Measurements from ENCODE around the gene DAPK2. TPM values are rescaled to one million over a fixed set of nuclear protein-coding genes. Genes with fewer than 3 reads are reported as not detected.

DAPK2 gene
- total and polyA plus RNA-seq, 5 donors from 2014 or later: 0.72 TPM; not detected in 4

DNA sequence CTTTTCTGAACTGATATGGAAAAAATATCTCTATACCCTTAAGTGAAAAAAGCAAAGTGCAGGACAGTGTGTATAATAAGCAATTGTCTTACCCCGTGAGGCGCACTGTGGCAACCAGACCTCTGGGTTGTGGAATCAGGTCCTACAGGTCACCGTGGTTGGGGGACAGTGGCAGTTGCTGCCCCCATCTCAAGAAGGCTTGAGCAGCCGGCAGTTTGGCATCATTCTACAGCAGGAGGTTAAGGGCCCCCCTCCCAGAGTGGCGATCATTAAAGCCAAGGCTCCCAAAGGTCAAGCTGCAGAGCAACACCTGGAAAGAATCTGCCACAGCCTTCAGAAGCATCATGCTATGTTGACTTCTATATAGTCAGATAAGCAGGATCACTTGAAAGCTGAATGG lies 156.5 kb downstream of the DAPK2 start:
- Histone ChIP-seq H3K4me3 (ENCODE audit: low read depth, low read length) (no peak overlapping the region), H3K36me3 (ENCODE audit: control insufficient read depth, insufficient read depth, low read length) (no peaks in the 10 kb centered on the region), H3K27ac (ENCODE audit: insufficient read depth, low read length, poor library complexity, severe bottlenecking) (no peak overlapping the region), H3K9me3 (ENCODE audit: control insufficient read depth in 2 of 2, low read length in 2 of 2) (no peaks in the 10 kb centered on the region), H3K4me1 (ENCODE audit: control insufficient read depth, insufficient read depth, low read length, poor library complexity, severe bottlenecking) (peaks cover 33% of the 10 kb centered on the region), H3K27me3 (ENCODE audit: control insufficient read depth, insufficient read depth, low read length) (no peaks in the 10 kb centered on the region)
- Mint-ChIP-seq H3K36me3 (no peaks in the 10 kb centered on the region), H3K4me1 (peaks cover 22 to 35% (median 26%) of the 10 kb centered on the region in 4 donors), H3K4me3 (no peak overlapping the region), H3K9me3 (peaks cover 0 to 1% (median 0%) of the 10 kb centered on the region in 7 donors), H3K27me3 (no peaks in the 10 kb centered on the region), H3K27ac (no peak overlapping the region)
- DNase-seq: no peak
- no peak for ATAC-seq (ENCODE audit: low read depth in 2 of 2)

DNA sequence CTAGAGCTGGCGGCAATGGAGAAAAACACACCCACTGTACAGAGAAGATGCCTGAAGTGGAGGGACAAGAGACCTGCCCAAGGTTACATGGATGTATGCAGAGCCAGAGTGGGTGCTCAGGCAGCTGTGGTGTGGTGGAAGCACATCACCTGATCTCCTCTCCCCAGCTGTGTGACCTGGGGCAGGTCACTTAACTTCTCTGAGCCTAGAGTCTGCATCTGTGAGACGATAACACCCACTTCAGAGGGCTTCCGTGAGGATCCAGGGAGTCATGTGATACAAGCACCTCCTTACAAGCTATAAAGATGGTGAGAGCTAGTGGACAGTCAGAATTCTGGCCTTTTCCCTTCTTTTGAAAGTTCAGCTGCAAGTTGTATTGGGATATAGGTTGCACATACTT lies 157.5 kb downstream of the DAPK2 start:
- H3K27ac ChIP-seq (ENCODE audit: insufficient read depth, low read length, poor library complexity, severe bottlenecking): no peak overlapping the region
- DNase-seq (no peak), ATAC-seq (ENCODE audit: low read depth in 2 of 2) (no peak)
- Mint-ChIP-seq H3K27ac (peak overlapping the region in 2 of 3 donors; percentile 20 to 48), H3K27me3 (no peaks in the 10 kb centered on the region), H3K4me1 (peaks cover 22 to 31% (median 26%) of the 10 kb centered on the region in 4 donors), H3K36me3 (no peaks in the 10 kb centered on the region), H3K4me3 (peak overlapping the region in 1 of 4 donors; percentile 14), H3K9me3 (peaks cover 0 to 1% (median 0%) of the 10 kb centered on the region in 7 donors)
- no peaks in the 10 kb centered on the region for H3K9me3 ChIP-seq (ENCODE audit: control insufficient read depth in 2 of 2, low read length in 2 of 2)
- H3K4me3 ChIP-seq (ENCODE audit: low read depth, low read length): no peak overlapping the region
- peaks cover 30% of the 10 kb centered on the region for H3K4me1 ChIP-seq (ENCODE audit: control insufficient read depth, insufficient read depth, low read length, poor library complexity, severe bottlenecking)
- H3K36me3 ChIP-seq (ENCODE audit: control insufficient read depth, insufficient read depth, low read length): no peaks in the 10 kb centered on the region
- no peaks in the 10 kb centered on the region for H3K27me3 ChIP-seq (ENCODE audit: control insufficient read depth, insufficient read depth, low read length)

DNA sequence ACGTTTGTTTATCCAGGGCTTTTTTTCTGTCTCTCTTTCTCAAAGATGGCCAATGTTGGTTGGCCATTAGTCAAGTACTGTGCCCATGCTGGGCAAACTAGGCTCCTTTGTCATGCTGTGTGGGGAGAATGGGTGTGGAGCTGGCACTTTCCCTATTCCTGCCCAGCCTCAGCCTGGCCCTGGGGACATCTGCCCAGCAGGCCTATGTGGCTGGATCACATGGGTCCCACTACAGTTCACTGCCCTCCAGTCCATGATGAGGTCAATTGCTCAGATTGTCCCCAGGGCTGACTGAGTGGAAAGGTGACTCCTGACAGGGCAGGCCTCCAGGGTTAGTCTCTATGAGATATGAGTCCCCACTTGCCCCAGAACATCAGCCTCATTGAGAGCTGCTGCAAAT lies 158.1 kb downstream of the DAPK2 start:
- peaks cover 20 to 24% (median 21%) of the 10 kb centered on the region in 4 donors for H3K4me1 Mint-ChIP-seq
- Histone ChIP-seq H3K4me1 (ENCODE audit: control insufficient read depth, insufficient read depth, low read length, poor library complexity, severe bottlenecking) (peaks cover 23% of the 10 kb centered on the region), H3K9me3 (ENCODE audit: control insufficient read depth in 2 of 2, low read length in 2 of 2) (no peaks in the 10 kb centered on the region), H3K27me3 (ENCODE audit: control insufficient read depth, insufficient read depth, low read length) (no peaks in the 10 kb centered on the region), H3K27ac (ENCODE audit: insufficient read depth, low read length, poor library complexity, severe bottlenecking) (no peak overlapping the region), H3K36me3 (ENCODE audit: control insufficient read depth, insufficient read depth, low read length) (no peaks in the 10 kb centered on the region), H3K4me3 (ENCODE audit: low read depth, low read length) (no peak overlapping the region)
- no peaks in the 10 kb centered on the region for H3K36me3 Mint-ChIP-seq
- peaks cover 0 to 1% (median 0%) of the 10 kb centered on the region in 7 donors for H3K9me3 Mint-ChIP-seq
- ATAC-seq (ENCODE audit: low read depth in 2 of 2): no peak
- DNase-seq: no peak
- no peaks in the 10 kb centered on the region for H3K27me3 Mint-ChIP-seq
- H3K27ac Mint-ChIP-seq: peak overlapping the region in 1 of 3 donors; percentile 20
- no peak overlapping the region for H3K4me3 Mint-ChIP-seq

DNA sequence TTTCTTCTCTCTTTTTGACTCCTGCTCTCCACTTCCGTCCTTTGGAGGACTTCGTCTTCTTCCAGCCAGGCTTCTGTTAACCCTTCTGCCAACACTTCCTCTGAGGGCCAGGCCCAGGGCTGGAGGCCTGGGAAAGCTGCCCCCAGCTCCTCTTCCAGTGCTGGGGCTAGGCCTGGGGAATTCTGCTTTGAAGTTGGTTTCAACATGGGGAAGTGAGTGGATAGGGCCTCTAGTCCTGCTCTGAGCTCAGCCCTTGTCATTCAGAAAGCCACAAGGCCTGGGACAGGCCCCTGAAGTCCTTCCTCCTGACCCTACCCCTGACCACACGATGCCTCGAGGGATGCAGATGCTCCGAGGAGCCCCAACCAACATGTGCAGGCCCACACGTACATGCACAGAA lies 158.7 kb downstream of the DAPK2 start:
- Mint-ChIP-seq H3K36me3 (no peaks in the 10 kb centered on the region), H3K4me3 (no peak overlapping the region), H3K4me1 (peaks cover 15 to 19% (median 16%) of the 10 kb centered on the region in 4 donors), H3K9me3 (no peaks in the 10 kb centered on the region), H3K27ac (no peak overlapping the region), H3K27me3 (no peaks in the 10 kb centered on the region)
- Histone ChIP-seq H3K9me3 (ENCODE audit: control insufficient read depth in 2 of 2, low read length in 2 of 2) (no peaks in the 10 kb centered on the region), H3K36me3 (ENCODE audit: control insufficient read depth, insufficient read depth, low read length) (no peaks in the 10 kb centered on the region), H3K27me3 (ENCODE audit: control insufficient read depth, insufficient read depth, low read length) (no peaks in the 10 kb centered on the region), H3K27ac (ENCODE audit: insufficient read depth, low read length, poor library complexity, severe bottlenecking) (no peak overlapping the region), H3K4me3 (ENCODE audit: low read depth, low read length) (no peak overlapping the region), H3K4me1 (ENCODE audit: control insufficient read depth, insufficient read depth, low read length, poor library complexity, severe bottlenecking) (peaks cover 18% of the 10 kb centered on the region)
- no peak for ATAC-seq (ENCODE audit: low read depth in 2 of 2)
- no peak for DNase-seq

DNA sequence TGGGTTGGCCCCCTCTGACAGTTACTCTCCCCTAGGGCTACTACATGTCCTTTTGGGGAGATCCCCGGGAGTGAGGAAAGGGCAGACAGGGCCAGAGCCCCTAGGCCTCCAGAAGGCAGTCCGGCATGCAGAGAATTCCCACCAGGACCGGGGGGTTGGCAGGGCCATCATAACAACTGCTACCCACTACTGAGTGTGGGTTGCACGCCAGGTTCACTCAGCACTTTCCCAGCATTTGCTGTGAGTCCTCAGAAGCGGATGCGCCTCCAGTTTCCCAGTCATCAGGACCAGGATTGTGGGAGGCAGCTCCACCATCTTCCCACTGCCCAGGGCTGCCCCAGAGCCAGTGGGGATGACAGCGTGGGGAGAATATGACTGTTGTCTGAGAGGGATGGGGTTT lies 161.3 kb downstream of the DAPK2 start:
- Mint-ChIP-seq H3K4me1 (no peaks in the 10 kb centered on the region), H3K27me3 (no peaks in the 10 kb centered on the region), H3K9me3 (no peaks in the 10 kb centered on the region), H3K36me3 (no peaks in the 10 kb centered on the region), H3K27ac (no peak overlapping the region), H3K4me3 (no peak overlapping the region)
- ATAC-seq (ENCODE audit: low read depth in 2 of 2) (no peak), DNase-seq (no peak)
- Histone ChIP-seq H3K36me3 (ENCODE audit: control insufficient read depth, insufficient read depth, low read length) (no peaks in the 10 kb centered on the region), H3K4me3 (ENCODE audit: low read depth, low read length) (no peak overlapping the region), H3K27me3 (ENCODE audit: control insufficient read depth, insufficient read depth, low read length) (no peaks in the 10 kb centered on the region), H3K27ac (ENCODE audit: insufficient read depth, low read length, poor library complexity, severe bottlenecking) (no peak overlapping the region), H3K9me3 (ENCODE audit: control insufficient read depth in 2 of 2, low read length in 2 of 2) (no peaks in the 10 kb centered on the region), H3K4me1 (ENCODE audit: control insufficient read depth, insufficient read depth, low read length, poor library complexity, severe bottlenecking) (no peaks in the 10 kb centered on the region)

DNA sequence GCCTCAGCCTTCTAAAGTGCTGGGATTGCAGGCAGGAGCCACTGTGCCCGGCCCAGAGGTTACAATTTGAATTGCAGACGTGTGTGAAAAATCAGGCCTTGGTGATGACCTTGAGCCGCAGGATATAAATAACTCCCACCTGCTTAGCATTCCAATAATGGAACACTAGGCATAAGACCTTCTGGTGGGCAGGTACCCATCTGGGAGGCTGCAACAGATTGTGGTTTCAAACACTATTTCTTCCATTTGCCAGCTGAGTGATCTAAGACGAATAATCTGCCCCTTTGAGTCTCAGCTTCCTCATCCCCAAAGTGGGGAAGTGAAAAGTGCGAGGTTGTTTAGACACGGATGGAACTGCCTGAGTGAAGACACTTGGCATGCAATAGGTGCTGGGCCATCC lies 164.9 kb downstream of the DAPK2 start:
- Histone ChIP-seq H3K27ac (ENCODE audit: insufficient read depth, low read length, poor library complexity, severe bottlenecking) (no peak overlapping the region), H3K4me1 (ENCODE audit: control insufficient read depth, insufficient read depth, low read length, poor library complexity, severe bottlenecking) (no peaks in the 10 kb centered on the region), H3K36me3 (ENCODE audit: control insufficient read depth, insufficient read depth, low read length) (no peaks in the 10 kb centered on the region), H3K9me3 (ENCODE audit: control insufficient read depth in 2 of 2, low read length in 2 of 2) (no peaks in the 10 kb centered on the region), H3K27me3 (ENCODE audit: control insufficient read depth, insufficient read depth, low read length) (no peaks in the 10 kb centered on the region), H3K4me3 (ENCODE audit: low read depth, low read length) (no peak overlapping the region)
- Mint-ChIP-seq H3K4me3 (no peak overlapping the region), H3K27me3 (no peaks in the 10 kb centered on the region), H3K36me3 (no peaks in the 10 kb centered on the region), H3K4me1 (peaks cover 0 to 3% (median under 1%) of the 10 kb centered on the region in 4 donors), H3K9me3 (no peaks in the 10 kb centered on the region), H3K27ac (no peak overlapping the region)
- no peak for DNase-seq
- ATAC-seq (ENCODE audit: low read depth in 2 of 2): no peak

DNA sequence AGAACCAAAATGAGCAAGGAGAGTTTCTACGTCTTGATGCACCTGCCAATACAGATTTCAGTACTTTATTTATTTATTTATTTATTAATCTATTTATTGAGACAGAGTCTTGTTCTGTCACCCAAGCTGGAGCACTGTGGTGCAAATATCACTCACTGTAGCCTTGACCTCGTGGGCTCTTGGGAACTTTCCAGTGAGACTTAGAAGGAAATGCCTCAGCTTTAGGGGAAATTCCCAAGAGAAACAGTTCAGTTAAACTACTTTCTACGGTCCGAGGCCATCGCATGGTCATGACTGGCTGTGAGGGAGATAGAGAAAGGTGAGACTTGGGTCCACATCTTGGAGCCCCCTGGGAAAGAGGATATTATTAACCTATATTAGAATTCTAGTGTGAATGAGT lies 165.5 kb downstream of the DAPK2 start:
- Histone ChIP-seq H3K4me3 (ENCODE audit: low read depth, low read length) (no peak overlapping the region), H3K27me3 (ENCODE audit: control insufficient read depth, insufficient read depth, low read length) (no peaks in the 10 kb centered on the region), H3K36me3 (ENCODE audit: control insufficient read depth, insufficient read depth, low read length) (no peaks in the 10 kb centered on the region), H3K4me1 (ENCODE audit: control insufficient read depth, insufficient read depth, low read length, poor library complexity, severe bottlenecking) (no peaks in the 10 kb centered on the region), H3K27ac (ENCODE audit: insufficient read depth, low read length, poor library complexity, severe bottlenecking) (no peak overlapping the region), H3K9me3 (ENCODE audit: control insufficient read depth in 2 of 2, low read length in 2 of 2) (no peaks in the 10 kb centered on the region)
- no peaks in the 10 kb centered on the region for H3K27me3 Mint-ChIP-seq
- H3K9me3 Mint-ChIP-seq: no peaks in the 10 kb centered on the region
- no peak for DNase-seq
- H3K36me3 Mint-ChIP-seq: no peaks in the 10 kb centered on the region
- peaks cover 0 to 3% (median under 1%) of the 10 kb centered on the region in 4 donors for H3K4me1 Mint-ChIP-seq
- no peak overlapping the region for H3K4me3 Mint-ChIP-seq
- no peak overlapping the region for H3K27ac Mint-ChIP-seq
- ATAC-seq (ENCODE audit: low read depth in 2 of 2): no peak

DNA sequence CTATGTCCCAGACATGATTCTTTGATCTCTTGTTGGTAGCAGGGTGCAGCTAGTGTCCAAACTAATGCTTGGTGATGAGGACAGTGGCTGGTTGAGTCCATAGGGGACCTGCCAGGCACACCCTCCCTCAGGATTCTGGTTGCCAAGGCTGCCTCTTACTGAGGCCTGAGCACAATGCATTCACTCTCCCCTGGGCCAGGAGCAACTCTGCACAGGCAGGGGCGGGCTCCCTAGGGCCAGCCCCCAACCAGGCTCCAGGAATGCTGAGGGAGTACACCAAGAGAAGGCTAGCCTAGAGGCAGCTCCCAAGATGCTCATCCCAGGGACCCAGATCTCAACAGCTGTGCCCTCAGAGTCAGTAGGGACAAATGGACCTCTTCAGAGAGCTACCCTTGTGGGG lies 166.3 kb downstream of the DAPK2 start:
- H3K4me3 ChIP-seq (ENCODE audit: low read depth, low read length): no peak overlapping the region
- H3K4me1 ChIP-seq (ENCODE audit: control insufficient read depth, insufficient read depth, low read length, poor library complexity, severe bottlenecking): no peaks in the 10 kb centered on the region
- no peak for ATAC-seq (ENCODE audit: low read depth in 2 of 2)
- H3K27ac ChIP-seq (ENCODE audit: insufficient read depth, low read length, poor library complexity, severe bottlenecking): no peak overlapping the region
- H3K4me3 Mint-ChIP-seq: no peak overlapping the region
- no peak overlapping the region for H3K27ac Mint-ChIP-seq
- no peaks in the 10 kb centered on the region for H3K36me3 ChIP-seq (ENCODE audit: control insufficient read depth, insufficient read depth, low read length)
- no peaks in the 10 kb centered on the region for H3K9me3 Mint-ChIP-seq
- peaks cover 0 to 3% (median under 1%) of the 10 kb centered on the region in 4 donors for H3K4me1 Mint-ChIP-seq
- no peaks in the 10 kb centered on the region for H3K36me3 Mint-ChIP-seq
- no peak for DNase-seq
- H3K27me3 ChIP-seq (ENCODE audit: control insufficient read depth, insufficient read depth, low read length): no peaks in the 10 kb centered on the region
- H3K27me3 Mint-ChIP-seq: no peaks in the 10 kb centered on the region
- H3K9me3 ChIP-seq (ENCODE audit: control insufficient read depth in 2 of 2, low read length in 2 of 2): no peaks in the 10 kb centered on the region

Measured in CD4-positive, CD25-positive, alpha-beta regulatory T cell (primary cell).